WERI-Rb-1 (cell line): Measurements from ENCODE around the gene CDK16.

ENCODE experiments used
- DNase-seq: peaks from one replicate; pipeline ENCODE4 v3.0.0-alpha.2; 2020
- H3K27ac ChIP-seq: fragments of 250-450 bp; sonication (Bioruptor Pico); 2 replicates; pipeline ENCODE4 v1.5.1; 2020; ENCODE audit warnings: mild to moderate bottlenecking, moderate library complexity
- H3K27me3 ChIP-seq: fragments of 250-450 bp; sonication (Bioruptor Pico); 2 replicates; pipeline ENCODE4 v1.5.1; 2021; ENCODE audit warnings: mild to moderate bottlenecking, low read depth, moderate library complexity; ENCODE audit not compliant: insufficient read depth, severe bottlenecking
- H3K36me3 ChIP-seq: fragments of 250-450 bp; sonication (Bioruptor Pico); 2 replicates; pipeline ENCODE4 v1.5.1; 2020; ENCODE audit warnings: mild to moderate bottlenecking, moderate library complexity
- H3K4me3 ChIP-seq: 2 replicates; pipeline ENCODE4 v1.5.1; 2011; ENCODE audit warnings: low read depth, mild to moderate bottlenecking, control low read depth, low read length
- H3K9me3 ChIP-seq: fragments of 250-450 bp; sonication (Bioruptor Pico); 2 replicates; pipeline ENCODE4 v1.5.1; 2021; ENCODE audit warnings: mild to moderate bottlenecking, moderate library complexity; ENCODE audit not compliant: severe bottlenecking
- TF ChIP-seq, protein P1 (sequence below): IDR thresholded peaks from 2 replicates; pipeline ENCODE4 v1.5.1; 2011; ENCODE audit warnings: low read depth, mild to moderate bottlenecking, control low read depth, inconsistent platforms, low read length

Gene CDK16

DNA sequence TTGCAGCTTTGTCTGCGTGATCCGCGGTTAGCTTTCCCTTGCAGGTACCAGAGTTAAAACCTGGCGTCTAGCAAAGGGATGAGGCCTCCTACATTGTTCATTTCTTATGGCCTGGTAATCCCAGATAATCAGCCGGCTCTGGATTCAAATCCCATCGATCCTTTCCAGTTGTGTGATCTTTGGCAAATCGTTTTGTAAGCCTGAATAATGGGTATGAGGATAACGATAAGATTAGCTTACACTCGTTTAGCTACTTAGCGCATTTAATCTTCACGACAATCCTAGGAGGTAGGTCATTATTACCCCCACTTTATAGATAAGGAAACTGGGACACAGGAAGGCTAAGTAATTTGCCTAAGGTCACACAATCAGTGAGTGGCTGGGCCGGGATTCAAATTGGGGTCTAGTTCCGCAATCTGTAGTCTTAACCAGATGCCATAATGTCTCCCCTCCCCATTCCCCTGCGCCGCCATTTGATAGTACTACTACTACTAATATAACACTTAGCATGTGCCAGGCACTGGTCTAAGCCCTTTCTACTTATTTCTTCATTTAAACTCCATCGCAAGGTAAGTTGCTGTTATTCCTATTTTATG lies 26.6 kb upstream of the CDK16 start:
- TF ChIP-seq, protein P1, sequence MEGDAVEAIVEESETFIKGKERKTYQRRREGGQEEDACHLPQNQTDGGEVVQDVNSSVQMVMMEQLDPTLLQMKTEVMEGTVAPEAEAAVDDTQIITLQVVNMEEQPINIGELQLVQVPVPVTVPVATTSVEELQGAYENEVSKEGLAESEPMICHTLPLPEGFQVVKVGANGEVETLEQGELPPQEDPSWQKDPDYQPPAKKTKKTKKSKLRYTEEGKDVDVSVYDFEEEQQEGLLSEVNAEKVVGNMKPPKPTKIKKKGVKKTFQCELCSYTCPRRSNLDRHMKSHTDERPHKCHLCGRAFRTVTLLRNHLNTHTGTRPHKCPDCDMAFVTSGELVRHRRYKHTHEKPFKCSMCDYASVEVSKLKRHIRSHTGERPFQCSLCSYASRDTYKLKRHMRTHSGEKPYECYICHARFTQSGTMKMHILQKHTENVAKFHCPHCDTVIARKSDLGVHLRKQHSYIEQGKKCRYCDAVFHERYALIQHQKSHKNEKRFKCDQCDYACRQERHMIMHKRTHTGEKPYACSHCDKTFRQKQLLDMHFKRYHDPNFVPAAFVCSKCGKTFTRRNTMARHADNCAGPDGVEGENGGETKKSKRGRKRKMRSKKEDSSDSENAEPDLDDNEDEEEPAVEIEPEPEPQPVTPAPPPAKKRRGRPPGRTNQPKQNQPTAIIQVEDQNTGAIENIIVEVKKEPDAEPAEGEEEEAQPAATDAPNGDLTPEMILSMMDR, result no peak
- DNase-seq, result peak; percentile 80
- H3K27ac ChIP-seq, result no peak overlapping the region
- H3K27me3 ChIP-seq, result peaks cover 39% of the 10 kb centered on the region
- no peak overlapping the region for H3K4me3 ChIP-seq
- no peaks in the 10 kb centered on the region for H3K9me3 ChIP-seq
- H3K36me3 ChIP-seq, result peaks cover 20% of the 10 kb centered on the region

DNA sequence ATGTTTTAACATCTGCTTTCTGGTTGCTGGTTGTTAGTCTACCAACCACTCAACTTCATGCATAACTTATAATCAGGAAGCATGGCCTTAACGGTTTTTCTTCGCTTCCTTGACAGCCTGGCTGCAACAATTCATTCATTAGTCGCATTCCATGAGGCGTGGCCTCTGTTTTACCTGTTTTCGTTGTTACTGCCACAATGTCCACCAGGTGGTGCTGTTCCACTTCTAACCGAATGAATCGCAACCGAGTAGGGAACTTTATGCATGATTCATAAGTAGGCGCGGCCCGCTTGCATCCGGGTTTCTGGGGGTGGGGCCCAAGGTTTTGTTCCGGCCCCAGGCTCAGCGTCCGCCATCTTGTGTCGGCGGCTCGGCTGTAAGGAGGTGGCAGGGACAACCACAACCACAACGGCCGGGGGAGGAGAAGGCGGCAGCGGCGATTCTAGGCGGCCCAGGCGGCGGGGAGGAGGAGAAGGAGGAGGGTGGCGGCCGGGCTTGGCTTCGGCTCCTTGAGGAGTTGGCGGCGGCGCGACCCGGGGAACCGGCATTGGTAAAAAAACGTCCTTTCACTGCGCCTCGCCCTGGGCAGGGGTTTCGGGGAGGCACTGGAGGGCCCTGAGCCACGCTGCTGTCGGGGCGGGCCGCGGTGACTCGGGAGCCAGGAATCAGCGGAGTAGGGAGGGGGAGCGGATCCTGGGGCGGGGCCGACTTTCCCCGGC lies 24.8 kb upstream of the CDK16 start, which contains the start of gene UBA1:
Gene UBA1, plus strand, starts transcription at position 355 of the 719 bp plus-strand sequence. CDS start 4,974 bp downstream, outside the sequence.
- DNase-seq, result peak; percentile 97
- peaks cover 34% of the 10 kb centered on the region for H3K27me3 ChIP-seq
- peaks cover 36% of the 10 kb centered on the region for H3K36me3 ChIP-seq
- TF ChIP-seq, protein P1, result peak; percentile 65
- no peaks in the 10 kb centered on the region for H3K9me3 ChIP-seq
- H3K27ac ChIP-seq, result peak within 1 kb of the TSS; percentile 96
- H3K4me3 ChIP-seq, result peak within 1 kb of the TSS; percentile 89

DNA sequence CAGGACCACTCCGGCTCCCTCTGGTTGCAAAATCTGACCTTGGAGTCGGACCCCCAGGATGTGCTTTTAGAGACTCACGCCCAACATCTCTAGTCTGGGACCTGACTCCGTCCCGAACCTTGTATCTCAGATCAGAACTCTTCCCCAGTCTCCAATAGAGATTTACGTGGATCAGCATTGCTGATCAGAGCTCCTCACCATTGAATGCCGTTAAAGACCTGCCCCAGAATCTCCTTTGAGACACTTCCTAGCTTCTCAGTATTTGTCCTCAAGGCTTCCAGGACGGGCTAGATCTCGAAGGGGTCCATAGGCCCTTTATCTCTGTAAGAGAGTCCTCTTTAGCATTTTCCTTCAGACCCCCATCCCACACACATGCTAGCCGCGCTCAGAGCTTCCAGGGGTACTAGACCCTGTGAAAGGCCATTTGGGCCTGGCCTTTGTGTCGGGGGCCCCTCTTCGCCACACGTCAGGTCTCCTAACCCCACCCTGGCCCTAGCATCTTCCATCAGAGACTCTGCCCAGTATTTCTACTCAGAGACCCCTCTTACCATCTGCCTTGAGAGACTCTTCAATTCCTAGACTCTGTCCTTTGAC lies 24.2 kb upstream of the CDK16 start:
- Histone ChIP-seq H3K36me3 (peaks cover 42% of the 10 kb centered on the region), H3K4me3 (peak overlapping the region; percentile 89), H3K27me3 (peaks cover 31% of the 10 kb centered on the region), H3K27ac (peak overlapping the region; percentile 96), H3K9me3 (no peaks in the 10 kb centered on the region)
- DNase-seq, result no peak
- TF ChIP-seq, protein P1, result no peak

DNA sequence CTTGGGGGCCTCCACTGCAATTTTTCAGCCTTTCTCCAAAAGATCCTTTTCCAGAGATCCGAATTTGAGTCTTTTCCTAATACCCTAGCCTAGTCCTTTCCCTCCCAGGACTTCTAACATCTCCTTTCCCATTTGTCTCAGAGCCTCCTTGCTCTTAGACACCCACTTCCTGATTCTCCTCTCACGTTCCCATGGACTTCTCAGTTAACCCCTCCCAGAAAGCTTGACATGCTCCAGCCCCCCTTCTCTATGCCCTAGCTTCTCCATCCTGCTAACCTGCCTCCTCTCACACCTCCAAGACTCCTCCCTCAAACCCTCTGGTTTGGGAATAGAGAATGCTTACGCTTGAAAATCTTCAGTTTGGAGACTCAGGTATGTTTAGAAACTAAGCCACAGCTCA lies 22.4 kb upstream of the CDK16 start:
- peaks cover 58% of the 10 kb centered on the region for H3K36me3 ChIP-seq
- DNase-seq, result no peak
- H3K27me3 ChIP-seq, result peaks cover 13% of the 10 kb centered on the region
- H3K9me3 ChIP-seq, result no peaks in the 10 kb centered on the region
- no peak overlapping the region for H3K27ac ChIP-seq
- H3K4me3 ChIP-seq, result no peak overlapping the region
- TF ChIP-seq, protein P1, result no peak

DNA sequence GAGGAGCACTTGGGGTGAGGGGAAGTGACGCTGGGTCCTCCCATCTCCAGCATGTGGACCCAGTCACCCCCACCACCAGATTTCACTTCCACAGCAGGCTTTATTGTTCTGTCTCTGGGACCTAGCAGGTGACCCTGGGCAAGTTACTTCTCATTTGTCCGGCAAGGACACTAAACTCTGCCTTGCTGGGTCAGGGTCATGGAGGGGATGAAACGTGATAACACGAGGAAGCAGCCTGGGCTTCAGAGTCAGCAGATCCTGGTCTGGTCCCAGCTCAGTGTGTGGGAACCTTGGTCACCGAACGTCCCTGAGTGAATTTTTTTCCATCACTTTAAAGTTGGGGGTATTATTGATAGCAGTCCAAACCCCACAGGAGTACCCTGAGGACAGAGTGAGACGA lies 21.0 kb upstream of the CDK16 start:
- Histone ChIP-seq H3K9me3 (no peaks in the 10 kb centered on the region), H3K4me3 (no peak overlapping the region), H3K27ac (no peak overlapping the region)

More for the DNA sequence above, 21.0 kb upstream of the CDK16 start:
- no peak for DNase-seq
- TF ChIP-seq, protein P1, result no peak
- peaks cover 72% of the 10 kb centered on the region for H3K36me3 ChIP-seq
- H3K27me3 ChIP-seq, result peaks cover 7% of the 10 kb centered on the region
